ENCODE measurements around the gene KIF21B.

KIF21B gene

GRCh38 chr1:201023517-201023902, at the start of gene KIF21B:
Gene KIF21B, minus strand, starts transcription at chr1:201023714. Its CDS starts 331 bp downstream, at chr1:201023383.
- DNase-seq, result peak; percentile 32

GRCh38 chr1:201072922-201073321, 49.4 kb upstream of the KIF21B start:
- DNase-seq, result no peak

DNA sequence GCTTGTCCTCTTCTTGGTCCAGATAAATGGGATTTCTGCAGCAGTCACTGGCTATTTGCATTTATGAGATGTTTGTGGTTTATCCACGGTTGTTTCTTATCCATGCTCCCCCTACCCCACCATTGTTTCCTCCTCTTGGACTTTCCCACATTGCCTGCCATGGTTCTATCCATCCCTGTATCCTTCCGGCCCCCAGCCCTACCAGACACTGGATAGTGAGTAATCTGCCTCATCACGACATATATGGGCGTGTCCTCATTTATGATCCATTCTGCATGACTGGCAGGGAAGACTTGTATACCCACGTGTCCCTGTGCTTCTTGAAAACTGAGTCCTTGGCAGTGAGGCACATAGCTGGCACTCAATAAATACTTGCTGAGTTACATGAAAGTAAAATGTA, 48.6 kb upstream of the KIF21B start:
- no peak for DNase-seq

- DNase-seq, result no peak
Measured at GRCh38 chr1:201069636-201070035, 46.1 kb upstream of the KIF21B start.

DNA sequence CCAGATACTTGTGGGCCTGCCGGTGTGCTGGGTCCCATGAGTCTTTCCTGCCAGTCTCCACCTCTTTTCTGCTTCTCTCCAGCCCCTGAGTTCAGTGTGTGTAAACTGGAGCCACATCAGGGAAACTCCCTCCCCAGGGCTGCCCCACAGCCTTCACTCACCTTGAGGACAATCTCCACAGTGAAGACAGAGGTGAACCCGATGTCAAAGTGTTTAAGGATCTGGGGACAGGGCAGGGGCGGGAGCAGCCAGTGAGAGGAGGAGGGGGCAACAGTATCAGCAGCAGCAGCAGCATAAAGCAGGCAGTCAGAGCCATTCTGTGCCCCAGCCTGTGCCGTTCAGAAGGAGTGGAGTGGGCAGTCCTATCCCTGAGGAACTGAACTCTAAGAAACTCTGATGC, 45.5 kb upstream of the KIF21B start:
- DNase-seq, result no peak

- DNase-seq, result no peak
Measured at GRCh38 chr1:201066986-201067385, 43.5 kb upstream of the KIF21B start.

DNA sequence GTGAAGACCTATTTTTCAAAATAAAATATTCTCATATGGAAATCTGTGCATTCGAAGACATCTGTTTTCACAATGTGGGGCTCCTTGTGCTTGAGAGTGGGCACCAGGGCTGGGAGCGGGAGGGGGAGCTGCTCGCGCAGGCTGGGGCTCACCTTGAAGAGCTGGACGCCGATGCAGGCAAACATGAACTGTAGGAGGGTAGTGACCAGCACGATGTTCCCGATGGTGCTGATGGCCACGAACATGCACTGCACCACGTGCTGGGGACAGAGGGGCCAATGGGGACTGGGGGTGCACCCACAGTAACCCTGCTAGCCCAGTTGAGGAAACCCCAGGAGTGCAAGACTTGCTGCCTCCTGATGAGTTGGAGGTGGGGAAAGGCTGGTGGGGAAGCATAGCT, 42.2 kb upstream of the KIF21B start:
- DNase-seq, result no peak

- DNase-seq, result no peak
Measured at GRCh38 chr1:201064806-201065205, 41.3 kb upstream of the KIF21B start.

DNA sequence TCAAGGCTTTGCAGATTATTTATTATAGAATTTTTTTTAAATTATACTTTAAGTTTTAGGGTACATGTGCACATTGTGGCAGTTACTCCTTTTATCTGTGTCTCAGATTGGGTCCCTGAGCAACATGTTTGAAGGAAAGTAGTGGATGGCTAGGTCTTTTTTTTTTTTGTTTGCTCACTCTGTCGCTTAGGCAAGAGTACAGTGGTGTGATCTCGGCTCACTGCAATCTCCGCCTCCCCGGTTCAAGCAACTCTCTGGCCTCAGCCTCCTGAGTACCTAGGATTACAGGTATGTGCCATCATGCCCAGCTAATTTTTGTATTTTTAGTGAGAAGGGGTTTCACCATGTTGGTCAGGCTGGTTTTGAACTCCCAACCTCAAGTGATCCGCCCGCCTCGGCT, 39.6 kb upstream of the KIF21B start:
- no peak for DNase-seq

GRCh38 chr1:201062511-201063091, 39.1 kb upstream of the KIF21B start:
- no peak for DNase-seq

DNA sequence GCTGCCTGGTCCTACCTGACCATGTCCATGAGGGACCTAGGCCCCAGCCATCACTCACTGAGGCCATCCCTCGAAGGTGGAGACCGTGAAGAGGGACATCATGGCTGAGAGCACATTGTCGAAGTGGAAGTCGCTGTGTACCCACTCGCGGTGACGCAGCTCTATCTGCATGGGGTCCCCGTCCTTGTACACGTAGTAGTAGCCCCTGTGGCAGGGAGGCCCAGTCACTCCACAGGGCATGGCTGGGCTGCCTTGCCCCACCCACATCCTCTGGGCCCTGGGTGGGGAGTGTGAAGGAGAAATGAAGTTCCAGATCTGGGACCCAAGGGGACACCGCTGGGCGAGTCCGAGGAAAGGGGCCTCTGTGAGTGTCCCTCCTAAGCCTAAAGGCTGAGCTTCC, 38.4 kb upstream of the KIF21B start:
- no peak for DNase-seq

DNA sequence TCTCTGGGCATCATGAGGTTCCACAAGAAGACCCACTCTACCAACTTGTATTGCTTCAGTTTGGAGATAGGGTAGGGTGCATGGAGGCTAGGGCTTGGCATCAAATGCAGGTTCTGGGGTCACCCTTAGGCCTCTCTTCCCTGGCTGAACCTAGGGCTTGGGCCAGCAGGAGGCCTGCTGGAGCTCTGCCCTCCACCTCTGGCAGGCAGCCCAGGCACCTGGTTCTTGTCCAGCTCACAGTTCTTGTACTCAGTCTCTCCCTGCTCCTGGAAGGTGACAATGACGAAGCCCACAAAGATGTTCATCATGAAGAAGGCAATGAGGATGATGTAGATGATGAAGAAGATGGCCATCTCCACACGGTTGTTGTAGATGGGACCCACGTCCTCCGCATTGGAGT, 37.5 kb upstream of the KIF21B start:
- DNase-seq, result no peak

DNA sequence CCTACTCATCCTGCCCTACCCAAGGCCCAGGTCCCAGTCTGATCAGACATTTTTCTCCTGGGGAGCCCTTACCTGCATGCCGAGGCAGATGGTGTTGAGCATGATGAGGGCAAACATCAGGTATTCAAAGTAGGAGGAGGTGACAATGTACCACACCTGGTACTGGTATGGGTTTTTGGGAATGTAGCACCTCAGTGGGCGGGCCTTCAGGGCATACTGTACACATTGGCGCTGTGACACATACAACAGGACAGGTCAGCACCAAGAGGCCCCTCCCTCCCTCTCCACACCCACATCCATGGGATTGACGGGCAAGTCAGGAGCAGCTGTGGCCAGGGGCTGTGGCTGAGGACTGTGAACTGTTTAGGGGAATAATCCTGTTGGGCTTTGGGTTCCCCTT, 37.1 kb upstream of the KIF21B start:
- DNase-seq, result no peak

GRCh38 chr1:201059871-201060555, 36.5 kb upstream of the KIF21B start:
- no peak for DNase-seq

- no peak for DNase-seq
Measured at GRCh38 chr1:201059401-201059800, 35.9 kb upstream of the KIF21B start.

DNA sequence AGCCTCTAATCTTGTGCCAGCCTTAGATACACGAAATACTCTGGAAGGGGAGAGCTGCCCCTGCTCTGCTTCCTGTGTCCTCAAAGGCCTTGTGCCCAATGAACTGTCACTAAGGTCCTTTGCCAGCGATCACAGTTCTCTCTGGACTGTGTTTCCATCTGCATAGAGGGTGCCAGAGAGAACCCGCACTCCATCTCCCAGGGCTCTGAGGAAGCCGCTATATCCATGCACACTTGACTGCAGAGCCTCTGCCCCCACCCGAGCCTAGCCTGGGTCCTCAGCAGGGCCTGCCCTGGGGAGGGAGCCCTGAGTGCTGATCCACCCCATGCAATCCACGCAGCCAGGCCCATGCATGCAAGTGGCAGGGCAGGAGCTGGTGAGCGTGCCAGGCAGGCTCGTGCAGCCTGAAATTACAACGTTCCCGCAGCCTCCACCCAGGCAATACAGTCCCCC, 30.6 kb upstream of the KIF21B start:
- no peak for DNase-seq

- DNase-seq, result no peak
Measured at GRCh38 chr1:201053155-201053860, 29.8 kb upstream of the KIF21B start.

GRCh38 chr1:201051399-201051798, 27.9 kb upstream of the KIF21B start:
- no peak for DNase-seq

GRCh38 chr1:201050515-201051277, 27.2 kb upstream of the KIF21B start:
- no peak for DNase-seq

GRCh38 chr1:201049248-201049831, 25.8 kb upstream of the KIF21B start:
- no peak for DNase-seq

- no peak for DNase-seq
Measured at GRCh38 chr1:201048521-201048920, 25.0 kb upstream of the KIF21B start.

DNA sequence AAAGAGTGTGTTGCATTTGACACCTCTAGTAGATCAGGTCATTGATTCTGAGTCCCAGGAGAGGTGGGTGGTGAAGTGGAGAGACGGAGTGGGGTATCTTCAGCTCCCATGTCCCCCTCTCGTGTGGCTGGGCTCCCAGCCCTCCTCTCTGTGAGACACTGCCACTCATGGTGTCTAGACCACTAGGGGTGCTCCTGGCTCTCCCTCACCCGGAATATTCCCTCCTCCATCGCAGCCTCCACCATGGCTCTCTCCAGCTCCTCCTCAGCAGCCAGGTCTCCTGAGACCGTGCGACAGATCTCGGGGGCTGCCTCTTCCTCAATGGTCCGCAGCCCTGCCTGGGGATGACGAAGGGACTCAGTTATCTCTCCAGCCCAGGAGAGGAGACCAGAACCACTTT, 20.6 kb upstream of the KIF21B start:
- no peak for DNase-seq
